A549 treated with AZD2906 at 1 μM for 4 hours (cell line): Measurements from ENCODE around the gene THOC1. TPM values are rescaled to one million over a fixed set of nuclear protein-coding genes. Genes with fewer than 3 reads are reported as not detected.

ENCODE experiments used
- total RNA-seq: library from RNA; stranded (reverse); fragments of 200-300 nt; extraction: Qiagen RNA extraction; gene quantifications from 5 replicates; pipeline ENCODE4 v1.2.3, GENCODE V29; 2022

Gene THOC1
- total RNA-seq = 15.9 to 19.4 TPM (median 17.9 TPM) in 5 replicates

GRCh38 chr18:267688-268552 lies at the start of gene THOC1:
TSS of gene THOC1 (minus strand) at chr18:268047. CDS start at chr18:268019, 28 bp downstream.

Other genes with a start within 250 kb of the THOC1 start
- gene TUBB8B, start 218.4 kb downstream of the THOC1 start, total RNA-seq = not detected in 5 replicates
- 61.1 to 67.9 TPM (median 61.8 TPM) in 5 replicates for gene USP14, start 109.5 kb downstream of the THOC1 start, total RNA-seq
- gene COLEC12, start 232.7 kb upstream of the THOC1 start, total RNA-seq = 0.02 to 0.06 TPM (median 0.03 TPM) in 5 replicates